ENCODE results near the gene SELENOI. TPM values are rescaled to one million over a fixed set of nuclear protein-coding genes. Genes with fewer than 3 reads are reported as not detected.
"Not testable (repeated sequence)": the region's sequence is repeated elsewhere in the genome, so short reads cannot be mapped to it uniquely, and the experiment has no call there.

The SELENOI gene
- total RNA-seq, 1 experiment from 2014 or later: 48.0 TPM

- DNase-seq (ENCODE audit: low read depth, low spot score): no peak
- in situ Hi-C loops (cut with HindIII; ENCODE audit: low pct_unique_long_range_greater_than_20kb, low sequenced_read_pairs): no loop called here
Measured at GRCh38 chr2:26318950-26319349, 27.0 kb upstream of the SELENOI start.

- DNase-seq (ENCODE audit: low read depth, low spot score); in situ Hi-C loops (cut with HindIII; ENCODE audit: low pct_unique_long_range_greater_than_20kb, low sequenced_read_pairs): not testable (repeated sequence)
Measured at GRCh38 chr2:26324479-26324878, 21.5 kb upstream of the SELENOI start.

GRCh38 chr2:26324903-26325302, 21.0 kb upstream of the SELENOI start:
- no peak for DNase-seq (ENCODE audit: low read depth, low spot score)
- in situ Hi-C loops (cut with HindIII; ENCODE audit: low pct_unique_long_range_greater_than_20kb, low sequenced_read_pairs): no loop called here

- in situ Hi-C loops (cut with HindIII; ENCODE audit: low pct_unique_long_range_greater_than_20kb, low sequenced_read_pairs): no loop called here
- no peak for DNase-seq (ENCODE audit: low read depth, low spot score)
Measured at GRCh38 chr2:26325851-26326250, 20.1 kb upstream of the SELENOI start.

- DNase-seq (ENCODE audit: low read depth, low spot score): no peak
- in situ Hi-C loops (cut with HindIII; ENCODE audit: low pct_unique_long_range_greater_than_20kb, low sequenced_read_pairs): no loop called here
Measured at GRCh38 chr2:26326514-26326913, 19.4 kb upstream of the SELENOI start.

GRCh38 chr2:26327291-26328272, 18.4 kb upstream of the SELENOI start:
- in situ Hi-C loops (cut with HindIII; ENCODE audit: low pct_unique_long_range_greater_than_20kb, low sequenced_read_pairs): no loop called here
- DNase-seq (ENCODE audit: low read depth, low spot score): no peak

GRCh38 chr2:26329083-26329482, 16.9 kb upstream of the SELENOI start:
- DNase-seq (ENCODE audit: low read depth, low spot score); in situ Hi-C loops (cut with HindIII; ENCODE audit: low pct_unique_long_range_greater_than_20kb, low sequenced_read_pairs): not testable (repeated sequence)

- DNase-seq (ENCODE audit: low read depth, low spot score): peak; percentile 90
- in situ Hi-C loops (cut with HindIII; ENCODE audit: low pct_unique_long_range_greater_than_20kb, low sequenced_read_pairs): no loop called here
Measured at GRCh38 chr2:26330114-26330549, 15.8 kb upstream of the SELENOI start.

- no peak for DNase-seq (ENCODE audit: low read depth, low spot score)
Measured at GRCh38 chr2:26330604-26331003, 15.3 kb upstream of the SELENOI start.

GRCh38 chr2:26331321-26331720, 14.6 kb upstream of the SELENOI start:
- DNase-seq (ENCODE audit: low read depth, low spot score); in situ Hi-C loops (cut with HindIII; ENCODE audit: low pct_unique_long_range_greater_than_20kb, low sequenced_read_pairs): not testable (repeated sequence)

More at GRCh38 chr2:26330604-26331003, 15.3 kb upstream of the SELENOI start:
- in situ Hi-C loops (cut with HindIII; ENCODE audit: low pct_unique_long_range_greater_than_20kb, low sequenced_read_pairs): no loop called here

- in situ Hi-C loops (cut with HindIII; ENCODE audit: low pct_unique_long_range_greater_than_20kb, low sequenced_read_pairs): no loop called here
- DNase-seq (ENCODE audit: low read depth, low spot score): no peak
Measured at GRCh38 chr2:26333293-26333692, 12.7 kb upstream of the SELENOI start.

- in situ Hi-C loops (cut with HindIII; ENCODE audit: low pct_unique_long_range_greater_than_20kb, low sequenced_read_pairs): no loop called here
- no peak for DNase-seq (ENCODE audit: low read depth, low spot score)
Measured at GRCh38 chr2:26335231-26335630, 10.7 kb upstream of the SELENOI start.

- DNase-seq (ENCODE audit: low read depth, low spot score): no peak
- in situ Hi-C loops (cut with HindIII; ENCODE audit: low pct_unique_long_range_greater_than_20kb, low sequenced_read_pairs): no loop called here
Measured at GRCh38 chr2:26336719-26337118, 9.2 kb upstream of the SELENOI start.

- no peak for DNase-seq (ENCODE audit: low read depth, low spot score)
- in situ Hi-C loops (cut with HindIII; ENCODE audit: low pct_unique_long_range_greater_than_20kb, low sequenced_read_pairs): no loop called here
Measured at GRCh38 chr2:26337298-26337697, 8.6 kb upstream of the SELENOI start.

GRCh38 chr2:26340831-26341230, 5.1 kb upstream of the SELENOI start:
- peak; percentile 30 for DNase-seq (ENCODE audit: low read depth, low spot score)
- in situ Hi-C loops (cut with HindIII; ENCODE audit: low pct_unique_long_range_greater_than_20kb, low sequenced_read_pairs): no loop called here

- peak; percentile 53 for DNase-seq (ENCODE audit: low read depth, low spot score)
- in situ Hi-C loops (cut with HindIII; ENCODE audit: low pct_unique_long_range_greater_than_20kb, low sequenced_read_pairs): no loop called here
Measured at GRCh38 chr2:26344581-26345282, 1.2 kb upstream of the SELENOI start.

GRCh38 chr2:26345283-26345544, 729 bp upstream of the SELENOI start:
- in situ Hi-C loops (cut with HindIII; ENCODE audit: low pct_unique_long_range_greater_than_20kb, low sequenced_read_pairs): no loop called here
- DNase-seq (ENCODE audit: low read depth, low spot score): no peak

GRCh38 chr2:26346454-26347053, 611 bp downstream of the SELENOI start, which contains the start of gene ADGRF3:
Gene ADGRF3, minus strand, starts transcription at chr2:26346789. Its CDS starts 555 bp downstream, at chr2:26346234.
- DNase-seq (ENCODE audit: low read depth, low spot score): peak; percentile 44
- in situ Hi-C loops (cut with HindIII; ENCODE audit: low pct_unique_long_range_greater_than_20kb, low sequenced_read_pairs): no loop called here

Data from SK-MEL-5 (cell line).